ENCODE data around the gene MANSC1.
"Not testable (repeated sequence)": the region's sequence is repeated elsewhere in the genome, so short reads cannot be mapped to it uniquely, and the experiment has no call there.

The MANSC1 gene

GRCh38 chr12:12323118-12323517, 26.9 kb downstream of the MANSC1 start:
- no peak for DNase-seq

- no peak for DNase-seq
Measured at GRCh38 chr12:12319451-12320183, 30.4 kb downstream of the MANSC1 start.

GRCh38 chr12:12315838-12316237, 34.2 kb downstream of the MANSC1 start:
- DNase-seq, result no peak

- DNase-seq, result not testable (repeated sequence)
Measured at GRCh38 chr12:12310695-12311094, 39.3 kb downstream of the MANSC1 start.

GRCh38 chr12:12305568-12306300, 44.3 kb downstream of the MANSC1 start:
- peak; percentile 17 for DNase-seq

GRCh38 chr12:12302976-12303375, 47.1 kb downstream of the MANSC1 start:
- no peak for DNase-seq

GRCh38 chr12:12301122-12301521, 48.9 kb downstream of the MANSC1 start:
- DNase-seq, result no peak

- no peak for DNase-seq
Measured at GRCh38 chr12:12297201-12297830, 52.7 kb downstream of the MANSC1 start.

GRCh38 chr12:12294215-12295005, 55.6 kb downstream of the MANSC1 start:
- no peak for DNase-seq

GRCh38 chr12:12290206-12290605, 59.8 kb downstream of the MANSC1 start:
- no peak for DNase-seq

- DNase-seq, result no peak
Measured at GRCh38 chr12:12286441-12286840, 63.6 kb downstream of the MANSC1 start.

- DNase-seq, result no peak
Measured at GRCh38 chr12:12282761-12283425, 67.1 kb downstream of the MANSC1 start.

GRCh38 chr12:12282202-12282601, 67.8 kb downstream of the MANSC1 start:
- no peak for DNase-seq

- no peak for DNase-seq
Measured at GRCh38 chr12:12281134-12281533, 68.9 kb downstream of the MANSC1 start.

GRCh38 chr12:12278899-12279298, 71.1 kb downstream of the MANSC1 start:
- no peak for DNase-seq
